GM12878 (cell line): Measurements from ENCODE around the gene UQCRC1.

Experiments
- POLR2AphosphoS5 ChIP-seq: IDR thresholded peaks from 2 replicates; pipeline ENCODE4 v1.6.1; 2011; ENCODE audit warnings: mild to moderate bottlenecking, low read length, inconsistent platforms
- USF2 ChIP-seq: IDR thresholded peaks from 2 replicates; pipeline ENCODE4 v1.6.1; 2011; ENCODE audit warnings: low read depth, low read length, improper control_type of control experiment, borderline replicate concordance

GRCh38 chr3:48591886-48592518 is 17.4 kb downstream of the UQCRC1 start:
- TF ChIP-seq POLR2AphosphoS5 (no peak), USF2 (no peak)
